Measurements from ENCODE around the gene ARHGEF17.
A peak's percentile ranks its signal among the peaks of the same experiment; 100 is the strongest.

ARHGEF17 gene

DNA sequence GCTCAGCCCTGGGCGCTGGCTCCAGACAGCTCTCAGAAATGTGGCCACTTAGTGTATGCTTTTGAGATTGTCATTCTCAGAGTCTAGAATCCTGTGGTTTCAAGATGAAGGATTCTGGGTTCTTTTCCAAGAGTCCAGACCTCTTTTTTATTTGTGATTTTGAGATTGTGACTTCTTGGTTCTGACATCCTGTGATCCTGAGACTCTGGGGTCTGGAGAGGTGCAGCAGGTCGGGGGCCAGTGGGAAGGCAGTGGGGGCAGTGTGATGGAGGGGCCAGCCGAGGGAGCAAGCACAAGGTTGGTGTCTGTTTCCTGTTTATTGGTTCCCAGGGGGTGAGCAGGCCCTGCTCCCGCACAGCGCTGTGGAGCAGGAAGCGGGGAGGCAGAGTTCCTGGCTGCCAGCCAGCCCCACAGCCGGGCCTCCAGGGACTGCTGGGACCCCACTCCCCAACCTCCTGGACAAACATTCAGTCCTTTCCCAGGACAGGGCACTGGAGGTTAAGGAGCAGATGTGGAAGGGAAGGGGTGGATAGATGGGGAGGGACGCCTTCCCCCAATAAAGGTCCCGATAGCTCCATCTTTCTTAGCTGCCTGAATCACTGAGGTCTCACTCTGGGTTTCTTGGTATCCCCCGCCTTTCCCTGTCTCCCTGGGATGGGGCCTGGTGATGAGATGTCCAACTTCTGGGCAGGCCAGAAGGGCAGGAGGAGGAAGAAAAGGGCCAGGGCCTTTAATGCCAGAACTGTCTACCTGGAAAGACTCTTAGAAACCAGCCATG, 13.7 kb downstream of the ARHGEF17 start:
- DNase-seq, result no peak
- TF ChIP-seq GATA1 (IDR thresholded peaks at IDR 0.05; ENCODE audit: low read depth, low read length), result no peak
- no peak for TF ChIP-seq POLR2A (IDR thresholded peaks at IDR 0.05; ENCODE audit: low read length)

DNA sequence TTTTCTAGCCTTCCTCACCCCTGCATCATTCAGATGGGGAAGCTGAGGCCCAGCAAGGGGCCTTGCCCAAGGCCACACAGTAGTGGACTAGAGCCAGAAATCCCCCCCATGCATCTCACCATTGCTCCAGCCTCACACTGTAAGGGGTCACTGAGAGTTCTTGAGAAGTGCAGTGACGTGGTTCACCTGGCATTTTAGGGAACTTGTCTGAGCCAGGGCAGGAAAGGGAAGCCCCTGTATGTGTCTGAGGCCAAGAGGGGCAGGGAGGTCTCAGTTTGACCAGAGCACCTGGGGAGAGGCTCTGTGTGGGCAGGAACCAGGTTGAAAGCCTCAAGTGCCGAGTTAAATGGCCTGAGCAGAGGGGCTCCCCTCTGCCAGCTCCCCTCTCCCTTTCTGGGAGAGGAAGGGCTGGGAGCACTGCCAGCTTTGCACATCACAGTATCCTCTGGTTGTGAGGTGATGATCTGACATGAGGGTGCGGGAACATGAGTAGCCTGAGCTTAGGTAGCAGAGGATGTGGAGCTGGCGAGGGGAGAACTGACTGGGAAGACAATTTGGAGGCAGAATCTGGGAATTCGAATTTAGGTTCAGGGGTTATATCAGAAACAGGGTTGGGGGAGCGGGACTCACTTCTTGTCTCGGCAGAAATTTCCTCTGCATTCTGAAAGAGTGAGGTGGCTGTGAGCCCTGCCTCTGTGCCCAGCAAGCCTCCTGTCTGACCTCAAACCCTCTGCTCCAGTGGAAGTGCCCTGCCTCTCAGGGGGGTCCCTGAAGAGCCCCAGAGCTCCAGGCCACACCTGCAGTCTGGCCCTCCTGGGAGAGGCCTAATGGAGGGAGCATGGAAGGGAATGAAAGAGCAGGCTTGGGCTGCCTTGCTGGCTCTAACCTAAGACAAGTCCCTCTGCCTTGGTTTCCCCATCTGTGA, 14.6 kb downstream of the ARHGEF17 start:
- no peak for DNase-seq
- TF ChIP-seq GATA1 (IDR thresholded peaks at IDR 0.05; ENCODE audit: low read depth, low read length), result no peak
- TF ChIP-seq POLR2A (IDR thresholded peaks at IDR 0.05; ENCODE audit: low read length), result no peak

DNA sequence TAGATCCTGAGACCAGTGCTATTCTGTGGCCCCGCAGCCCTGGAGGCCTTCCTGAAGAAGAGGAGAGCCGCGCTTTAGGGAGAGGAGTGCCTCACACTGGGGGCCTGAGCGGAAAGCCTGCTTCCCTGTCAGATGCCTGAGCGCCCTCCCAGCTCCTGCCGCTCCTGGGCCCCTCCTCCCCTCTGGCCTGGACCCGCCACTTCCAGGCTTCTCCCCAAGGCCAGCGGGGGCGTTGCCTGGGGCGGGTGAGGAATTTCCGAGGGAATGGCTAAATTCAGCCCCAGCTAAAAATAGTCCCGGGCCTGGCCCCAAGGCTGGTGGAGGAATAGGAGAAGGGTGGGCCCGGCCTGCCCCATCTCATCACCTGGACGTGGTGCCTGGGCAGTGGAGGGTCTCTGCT, 15.4 kb downstream of the ARHGEF17 start:
- no peak for DNase-seq
- TF ChIP-seq GATA1 (IDR thresholded peaks at IDR 0.05; ENCODE audit: low read depth, low read length) (no peak), POLR2A (IDR thresholded peaks at IDR 0.05; ENCODE audit: low read length) (no peak)

DNA sequence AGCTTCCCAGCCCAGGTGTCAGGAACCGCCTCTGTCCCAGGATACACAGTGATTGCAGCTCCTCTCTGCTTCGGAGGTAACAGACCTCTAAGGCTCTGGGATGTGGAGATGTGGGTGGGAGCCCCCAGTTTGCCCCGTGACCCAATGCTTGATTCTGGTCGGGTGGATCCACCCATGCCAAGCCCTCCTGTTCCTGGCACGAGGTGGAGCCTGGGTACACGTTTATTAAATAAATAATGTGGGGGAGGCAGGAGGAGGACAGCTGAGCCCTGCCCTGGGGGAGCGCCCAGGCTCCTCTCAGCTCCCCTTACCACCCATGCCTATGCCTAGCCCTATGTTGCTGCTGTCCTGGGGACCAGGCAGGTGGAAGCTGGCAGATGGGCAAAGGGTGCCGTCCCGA, 16.0 kb downstream of the ARHGEF17 start:
- no peak for DNase-seq
- TF ChIP-seq GATA1 (IDR thresholded peaks at IDR 0.05; ENCODE audit: low read depth, low read length) (no peak), POLR2A (IDR thresholded peaks at IDR 0.05; ENCODE audit: low read length) (no peak)

DNA sequence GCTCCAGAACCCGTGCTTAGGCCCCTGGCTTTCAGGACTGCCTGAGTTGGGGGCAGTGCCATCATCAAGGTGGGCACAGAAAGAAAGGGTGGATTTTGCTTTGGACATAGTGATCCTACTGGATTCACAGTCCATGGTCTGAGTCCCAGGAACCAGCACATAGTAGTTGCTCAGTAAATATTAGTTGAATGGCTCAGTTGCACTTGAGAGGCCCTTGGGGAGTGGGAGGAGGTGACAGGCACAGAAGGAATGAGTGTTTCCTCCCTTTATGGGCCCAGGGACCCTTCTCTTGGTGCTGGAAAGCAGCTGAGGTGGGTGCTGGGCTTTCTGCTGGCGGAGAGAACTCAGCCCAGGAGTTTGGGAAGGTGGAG, 16.6 kb downstream of the ARHGEF17 start:
- TF ChIP-seq GATA1 (IDR thresholded peaks at IDR 0.05; ENCODE audit: low read depth, low read length) (no peak), POLR2A (IDR thresholded peaks at IDR 0.05; ENCODE audit: low read length) (no peak)
- no peak for DNase-seq

DNA sequence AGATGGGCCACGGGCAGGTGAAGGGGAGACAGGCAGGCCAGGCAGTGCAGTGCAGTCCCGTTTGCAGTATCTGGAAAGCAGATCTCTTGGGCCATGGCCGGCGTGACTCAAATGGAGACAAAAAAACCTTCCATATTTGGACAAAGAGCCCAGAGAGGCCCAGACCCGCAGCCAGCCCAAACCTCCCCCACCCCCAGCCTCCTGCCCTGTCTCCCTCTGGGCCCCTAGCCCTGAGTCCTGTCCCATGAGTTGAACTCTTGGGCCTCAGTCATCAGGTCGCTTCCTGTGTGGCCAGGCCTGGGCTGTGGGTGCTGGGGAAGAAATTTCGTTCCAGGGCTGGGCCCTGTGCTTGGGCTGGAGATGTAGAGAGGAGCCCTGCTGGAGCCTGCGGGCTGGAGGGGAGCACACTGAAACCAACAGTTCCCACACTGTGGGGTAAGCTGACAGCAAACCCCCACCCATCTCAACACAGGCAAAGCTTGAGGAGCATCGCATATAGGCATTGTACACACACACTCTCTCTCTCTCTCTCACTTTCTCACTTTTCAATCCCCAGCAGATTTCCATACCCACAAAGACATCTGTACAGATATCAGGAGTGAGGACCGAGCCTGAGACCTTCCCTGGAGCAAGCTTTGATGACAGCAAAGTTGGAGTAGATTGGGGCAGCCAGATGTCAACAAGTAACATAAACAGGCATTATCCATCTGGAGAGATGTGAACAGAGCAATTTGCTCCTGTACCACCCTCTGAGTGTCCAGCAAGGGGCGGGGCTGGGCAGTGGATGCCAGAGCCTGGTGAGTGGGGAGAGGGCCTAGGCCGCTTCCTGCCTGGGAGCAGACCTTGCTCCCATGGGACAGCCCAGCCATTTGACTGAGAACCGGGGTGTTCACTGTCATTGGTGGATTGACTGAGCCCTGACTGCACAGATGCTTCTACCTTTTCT, 17.2 kb downstream of the ARHGEF17 start:
- DNase-seq, result no peak
- TF ChIP-seq POLR2A (IDR thresholded peaks at IDR 0.05; ENCODE audit: low read length) (no peak), GATA1 (IDR thresholded peaks at IDR 0.05; ENCODE audit: low read depth, low read length) (no peak)

DNA sequence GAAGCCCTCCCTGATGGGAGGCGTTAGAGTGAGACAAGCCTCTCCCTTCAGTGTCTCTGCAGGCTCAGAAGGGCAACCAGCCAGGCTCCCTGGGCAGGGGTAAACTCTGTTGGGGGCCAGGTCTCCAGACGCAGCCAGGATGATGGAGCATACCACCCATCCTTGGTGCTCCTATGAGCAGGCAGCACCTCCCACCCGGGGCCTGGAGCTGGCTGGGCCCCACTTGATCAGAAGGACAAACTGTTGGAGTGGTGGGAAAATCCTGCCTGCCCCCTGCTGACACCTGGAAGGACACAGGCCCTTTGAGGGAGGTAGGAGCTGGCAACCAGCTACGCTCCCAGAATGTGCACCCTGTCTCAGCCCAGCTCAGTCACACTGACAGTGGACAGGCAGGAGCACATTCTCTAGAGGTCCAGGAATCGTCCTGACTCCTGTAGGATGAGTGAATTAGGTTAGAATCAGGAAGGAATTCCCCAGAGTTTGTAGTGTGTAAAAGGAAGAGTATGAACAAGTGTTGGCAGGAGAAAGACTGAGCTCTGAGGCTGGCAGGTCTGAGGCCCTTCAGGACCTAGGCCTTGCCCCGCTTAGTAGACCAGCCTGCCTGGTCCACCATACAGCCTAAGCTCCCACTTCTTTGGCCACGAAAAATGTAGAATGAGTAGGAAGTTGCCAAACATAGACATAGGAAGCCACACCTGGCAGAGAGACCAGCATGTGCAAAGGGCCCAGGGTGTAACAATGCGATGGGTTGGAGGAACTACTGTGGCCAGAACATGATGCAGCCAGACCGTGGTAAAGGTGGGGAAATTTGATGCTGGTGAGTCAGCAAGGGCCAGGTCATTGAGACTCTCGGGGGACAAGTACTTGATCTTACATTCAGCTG, 19.1 kb downstream of the ARHGEF17 start:
- TF ChIP-seq POLR2A (IDR thresholded peaks at IDR 0.05; ENCODE audit: low read length), result no peak
- TF ChIP-seq GATA1 (IDR thresholded peaks at IDR 0.05; ENCODE audit: low read depth, low read length), result no peak

DNA sequence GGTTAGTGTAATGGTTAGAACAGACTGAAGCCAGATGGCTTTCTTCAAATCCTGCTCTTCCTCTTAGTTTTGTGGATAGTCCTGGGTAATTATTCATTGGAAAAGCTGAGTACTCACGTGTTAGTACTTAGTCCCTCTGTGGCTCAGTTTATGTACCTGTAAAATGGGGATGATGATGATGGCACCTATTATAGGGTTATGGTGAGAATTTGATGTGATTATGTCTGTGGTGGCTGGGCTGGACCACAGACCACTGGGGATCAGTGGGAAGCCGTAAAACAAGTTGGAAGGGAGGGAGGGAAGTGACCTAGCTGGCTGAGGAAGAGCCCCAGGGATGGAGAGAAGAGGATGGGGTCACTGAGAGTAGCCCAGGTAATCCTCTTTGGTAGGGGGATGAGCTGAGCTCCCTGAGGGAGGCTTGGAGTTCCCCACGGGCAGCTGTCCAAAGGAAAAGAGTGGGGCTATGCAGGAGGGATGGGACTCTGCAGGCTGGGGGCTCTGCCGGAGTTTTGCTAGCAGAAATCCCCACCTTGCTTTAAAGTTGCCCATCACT, 19.8 kb downstream of the ARHGEF17 start:
- DNase-seq, result no peak
- TF ChIP-seq POLR2A (IDR thresholded peaks at IDR 0.05; ENCODE audit: low read length) (no peak), GATA1 (IDR thresholded peaks at IDR 0.05; ENCODE audit: low read depth, low read length) (no peak)

More for the DNA sequence above, 19.1 kb downstream of the ARHGEF17 start:
- no peak for DNase-seq

DNA sequence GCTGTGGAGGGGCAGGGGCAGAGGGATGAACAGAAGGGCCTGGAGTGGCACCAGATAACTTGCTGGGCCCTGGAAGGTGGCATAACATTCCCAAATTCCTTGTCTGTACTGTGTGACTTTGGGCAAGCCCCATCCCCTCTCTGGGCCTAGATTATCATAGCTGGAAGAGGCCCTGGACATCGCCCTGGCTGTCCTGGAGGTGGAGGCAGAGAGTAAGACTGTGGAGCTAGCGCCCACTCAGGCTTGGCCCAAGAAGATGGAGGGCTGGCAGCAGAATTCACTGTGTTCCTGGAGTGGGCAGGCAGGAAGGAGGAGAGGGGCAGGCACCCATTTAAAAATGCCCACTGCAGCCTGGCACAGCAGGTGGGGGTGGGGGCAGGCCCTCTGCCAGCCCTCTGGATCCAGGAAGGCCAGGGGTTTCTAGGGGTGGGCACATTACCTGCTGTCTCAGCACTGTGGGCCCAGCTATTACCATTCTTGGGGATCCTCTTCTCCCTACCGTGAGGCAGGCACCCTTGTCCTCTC, 22.6 kb downstream of the ARHGEF17 start:
- TF ChIP-seq GATA1 (IDR thresholded peaks at IDR 0.05; ENCODE audit: low read depth, low read length) (no peak), POLR2A (IDR thresholded peaks at IDR 0.05; ENCODE audit: low read length) (no peak)
- DNase-seq, result peak in 1 of 2 experiments; percentile 14

DNA sequence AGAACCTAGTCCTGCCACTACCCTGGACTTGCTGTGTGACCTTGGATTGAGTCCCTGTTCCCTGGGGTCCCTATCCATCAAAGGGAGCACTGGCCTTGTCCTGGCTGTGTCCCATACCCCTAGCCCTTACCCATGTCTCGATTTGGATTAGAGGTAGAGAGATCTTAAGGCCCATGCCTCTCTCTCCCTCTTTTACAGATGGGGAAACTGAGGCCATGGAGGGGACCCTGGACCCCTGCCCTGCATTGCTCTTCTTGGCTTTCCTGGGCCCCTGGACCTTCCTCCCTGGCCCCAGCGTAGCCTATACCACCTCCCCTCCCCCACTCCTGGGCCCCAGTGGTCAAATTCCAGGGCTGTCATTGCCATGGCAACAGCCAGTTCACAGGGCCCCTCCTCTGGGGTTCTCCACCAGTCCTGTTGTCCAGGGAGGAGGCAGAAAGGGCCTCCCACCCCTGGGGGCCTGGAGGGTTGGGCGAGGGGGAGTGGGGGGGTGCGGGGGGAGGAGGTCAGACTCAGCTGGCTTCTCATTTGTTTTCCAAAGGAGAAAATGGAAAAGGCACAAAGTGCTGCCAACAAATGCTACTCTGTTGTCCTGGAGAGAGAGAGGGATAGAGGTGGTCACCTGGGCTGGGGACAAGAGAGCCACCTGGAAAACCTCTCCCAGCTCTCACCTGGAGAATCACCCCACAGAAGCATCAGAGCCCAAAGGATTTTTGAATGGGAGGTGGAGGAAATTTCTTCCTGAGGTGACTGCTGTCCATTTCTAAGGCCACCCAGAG, 23.3 kb downstream of the ARHGEF17 start:
- TF ChIP-seq GATA1 (IDR thresholded peaks at IDR 0.05; ENCODE audit: low read depth, low read length), result no peak
- no peak for TF ChIP-seq POLR2A (IDR thresholded peaks at IDR 0.05; ENCODE audit: low read length)
- no peak for DNase-seq

DNA sequence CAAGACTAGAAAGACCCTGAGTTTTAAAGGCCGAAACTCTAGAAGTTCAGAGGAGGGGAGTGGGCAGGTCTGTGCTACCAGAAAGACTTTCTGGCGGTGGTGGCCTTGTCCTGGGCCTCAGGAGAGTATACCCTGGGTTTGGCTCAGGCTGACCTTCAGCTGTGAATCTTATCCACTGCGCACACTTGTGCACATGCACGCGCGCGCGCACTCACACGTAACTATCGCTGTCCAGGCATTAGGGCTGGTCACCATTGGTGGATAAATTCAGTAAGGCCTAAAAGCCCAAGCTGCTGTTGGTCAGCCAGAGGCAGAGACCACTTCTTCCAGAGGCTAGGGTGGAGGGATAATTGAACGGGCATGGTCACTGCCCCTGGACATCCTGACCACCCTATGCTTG, 25.1 kb downstream of the ARHGEF17 start:
- TF ChIP-seq GATA1 (IDR thresholded peaks at IDR 0.05; ENCODE audit: low read depth, low read length) (no peak), POLR2A (IDR thresholded peaks at IDR 0.05; ENCODE audit: low read length) (no peak)
- DNase-seq, result no peak

Measured in erythroblast (primary cell).